HepG2 (cell line): ENCODE data around the gene ZNF616. TPM values are rescaled to one million over a fixed set of nuclear protein-coding genes. Genes with fewer than 3 reads are reported as not detected.

ENCODE experiments used
- ATAC-seq: fragments of 200-7000 bp; cut with Tn5 transposase; 3 replicates; pipeline ENCODE4 v1.9.1; 2020; ENCODE audit warnings: mild to moderate bottlenecking, moderate library complexity
- BruUV-seq: library from RNA; stranded (reverse); fragments of 400-500 nt; replicated peaks from 2 replicates; lab custom pipeline; 2021; lab: Mats Ljungman, UMichigan
- CTCF ChIA-PET: fragments of 300-600 bp; formaldehyde crosslinking; extraction: SDS; loops from one replicate; lab custom pipeline; 2021; ENCODE audit warnings: low total read pairs, inconsistent platforms, low intra/inter-chr PET ratio; lab: Yijun Ruan, JAX
- POLR2A ChIA-PET: fragments of 350-600 bp; sonication (Branson Sonifier 250); formaldehyde crosslinking; loops from one replicate; lab custom pipeline; 2020; ENCODE audit warnings: antibody characterized with exemption, inconsistent platforms; lab: Yijun Ruan, JAX
- DNase-seq: peaks from one replicate; pipeline ENCODE4 v3.0.0-alpha.2; 2015; ENCODE audit warnings: low spot score
- FAIRE-seq: peaks from 3 replicates; lab custom pipeline; 2011; peaks lifted over from hg19 to GRCh38; lab: Jason Lieb, UNC
- H2AFZ ChIP-seq: one replicate; pipeline ENCODE4 v1.6.1; 2011; ENCODE audit warnings: low read length, inconsistent platforms
- H3K27ac ChIP-seq: fragments of 300-600 bp; 3 replicates; pipeline ENCODE4 v1.8.0; 2011; ENCODE audit warnings: mixed run types, mild to moderate bottlenecking, mixed read lengths, low read length, inconsistent platforms; ENCODE audit not compliant: insufficient read depth; ENCODE audit errors: extremely low read length
- H3K27me3 ChIP-seq, 2 experiments: fragments of 200-600 bp in 1 of 2; 2 replicates in 1 of 2; 3 replicates in 1 of 2; pipeline versions ENCODE4 v1.6.0 to v1.8.0; 2011; ENCODE audit warnings: low read length in 2 of 2, mild to moderate bottlenecking in 2 of 2, moderate library complexity in 2 of 2, inconsistent platforms in 1 of 2; ENCODE audit not compliant: insufficient read depth in 2 of 2, control insufficient read depth in 1 of 2
- H3K36me3 ChIP-seq, 2 experiments: fragments of 200-600 bp in 1 of 2; replicated peaks in 1 of 2; 2 replicates in 1 of 2; 3 replicates in 1 of 2; pipeline versions ENCODE4 v1.5.1 to v1.8.0; 2011; ENCODE audit warnings: low read length in 2 of 2, inconsistent platforms in 1 of 2; ENCODE audit not compliant: insufficient read depth in 2 of 2, control insufficient read depth in 1 of 2
- H3K4me1 ChIP-seq: 2 replicates; pipeline ENCODE4 v1.5.1; 2012; ENCODE audit warnings: low read length, inconsistent platforms; ENCODE audit not compliant: insufficient read depth
- H3K4me2 ChIP-seq: 2 replicates; pipeline ENCODE4 v1.6.0; 2011; ENCODE audit warnings: low read depth, low read length, inconsistent platforms
- H3K4me3 ChIP-seq, 3 experiments: fragments of 200-600 bp in 1 of 3; sonication (generic), shearing (Covaris generic) in 1 of 3; replicated peaks in 1 of 3; 2 replicates each; pipeline ENCODE4 v1.5.1; 2011 to 2016; ENCODE audit warnings: low read length in 3 of 3, inconsistent platforms in 2 of 3, low read depth in 2 of 3, mild to moderate bottlenecking in 2 of 3, control low read depth in 1 of 3, mixed read lengths in 1 of 3; ENCODE audit not compliant: insufficient read depth in 1 of 3
- H3K79me2 ChIP-seq: one replicate; pipeline ENCODE4 v1.6.1; 2011; ENCODE audit warnings: low read length, inconsistent platforms; ENCODE audit not compliant: insufficient read depth
- H3K9ac ChIP-seq: 2 replicates; pipeline ENCODE4 v1.6.0; 2011; ENCODE audit warnings: mild to moderate bottlenecking, low read depth, low read length, inconsistent platforms; ENCODE audit not compliant: insufficient read depth
- H3K9me3 ChIP-seq: 2 replicates; pipeline ENCODE4 v1.5.1; 2012; ENCODE audit warnings: mild to moderate bottlenecking, low read length
- H4K20me1 ChIP-seq: 2 replicates; pipeline ENCODE4 v1.6.0; 2011; ENCODE audit warnings: inconsistent platforms, mild to moderate bottlenecking, low read length, moderate library complexity; ENCODE audit not compliant: insufficient read depth
- BRCA1 ChIP-seq: sonication (generic); formaldehyde crosslinking; IDR thresholded peaks from 2 replicates; pipeline ENCODE4 v1.4.0; 2020; ENCODE audit warnings: missing genetic modification reagents
- RBAK ChIP-seq: sonication (generic); formaldehyde crosslinking; IDR thresholded peaks from 2 replicates; pipeline ENCODE4 v1.5.1; 2020; ENCODE audit warnings: mild to moderate bottlenecking, missing genetic modification reagents
- ZNF367 ChIP-seq: sonication (generic); formaldehyde crosslinking; IDR thresholded peaks from 2 replicates; pipeline ENCODE4 v1.4.0; 2020; ENCODE audit warnings: missing genetic modification reagents, borderline replicate concordance
- ZNF7 ChIP-seq: IDR thresholded peaks from 2 replicates; pipeline ENCODE4 v1.6.1; 2016; ENCODE audit warnings: missing biosample characterization, missing genetic modification reagents
- WGBS: methylation state at CpG from one replicate; pipeline ENCODE4 v1.1.6; 2017; ENCODE audit warnings: low lambda C conversion rate; 5-methylcytosine and 5-hydroxymethylcytosine counted together
- in situ Hi-C: cut with HindIII; loops from 2 replicates; pipeline ENCODE4 v1.10.0; 2017; ENCODE audit warnings: low pct_unique_long_range_greater_than_20kb; ENCODE audit not compliant: extremely low pct_ligation_motif_present
- intact Hi-C: fragments of 100-400 bp; cut with micrococcal nuclease; formaldehyde crosslinking; loops from one replicate; pipeline ENCODE4 v1.10.0; 2022; ENCODE audit not compliant: unreplicated experiment
- polyA plus RNA-seq, 8 experiments: library from polyadenylated mRNA; depleted of rRNA in 3 of 8; stranded (reverse) in 7 of 8; unstranded in 1 of 8; fragments of >200 nt; fragmentation: Illumina TruSeq in 4 of 8; extraction: Trizol in 4 of 8; gene quantifications; 2 replicates each; pipeline versions ENCODE4 v1.2.1 to v1.2.3, GENCODE V29; 2011 to 2016; ENCODE audit warnings: low read depth in 4 of 8, missing spikeins in 1 of 8, mixed read lengths in 1 of 8; ENCODE audit not compliant: insufficient read depth in 1 of 8
- total RNA-seq, 5 experiments: library from RNA; depleted of rRNA; stranded (reverse); fragments of >200 nt; fragmentation: Illumina TruSeq; extraction: Trizol; gene quantifications; 2 replicates each; pipeline ENCODE4 v1.2.3, GENCODE V29; 2016; ENCODE audit warnings: low read depth in 1 of 5
- TF ChIP-seq, protein P1 (sequence below): sonication (generic); formaldehyde crosslinking; IDR thresholded peaks from 2 replicates; pipeline ENCODE4 v1.4.0; 2020; ENCODE audit warnings: missing genetic modification reagents
- TF ChIP-seq, protein P2 (sequence below): sonication (generic); formaldehyde crosslinking; IDR thresholded peaks from 2 replicates; pipeline ENCODE4 v1.9.0; 2021; ENCODE audit warnings: mild to moderate bottlenecking, missing genetic modification reagents

Gene ZNF616
- total and polyA plus RNA-seq, 2 of the 13 experiments (the other 11 are each of a cell fraction or from before 2014, with no cell fraction given) = 2.2 to 10.4 TPM

DNA sequence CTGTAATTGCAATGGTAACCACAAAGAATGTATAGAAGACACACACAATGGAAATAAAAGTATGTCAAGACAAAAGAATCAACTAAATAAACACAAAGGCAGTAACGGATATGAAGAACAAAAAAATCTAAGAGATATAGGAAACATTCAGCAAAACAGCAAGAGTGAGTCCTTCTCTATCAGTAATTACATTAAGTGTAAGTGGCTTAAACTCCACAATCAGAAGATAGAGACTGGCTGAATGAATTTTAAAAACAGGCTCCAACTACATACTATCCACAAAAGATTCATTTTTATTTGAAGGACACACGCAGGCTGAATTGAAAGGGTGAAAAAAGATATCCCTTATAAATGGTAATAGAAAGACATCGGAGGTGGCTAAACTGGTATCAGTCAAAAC, 19.5 kb downstream of the ZNF616 start:
- no TSS peak for BruUV-seq
- H3K9me3 ChIP-seq = peaks cover 93% of the 10 kb centered on the region
- no peak overlapping the region for H3K9ac ChIP-seq
- CTCF ChIA-PET = no interaction called here
- no peak for ATAC-seq
- FAIRE-seq = no peak
- in situ Hi-C loops (no loop called here), intact Hi-C loops (no loop called here)
- no peaks in the 10 kb centered on the region for H3K27me3 ChIP-seq
- H3K79me2 ChIP-seq = no peaks in the 10 kb centered on the region
- POLR2A ChIA-PET = no interaction called here
- no peaks in the 10 kb centered on the region for H3K4me1 ChIP-seq
- no peak overlapping the region for H2AFZ ChIP-seq
- H3K4me3 ChIP-seq = no peak overlapping the region
- H3K27ac ChIP-seq = no peak overlapping the region
- 98% methylated on average over 3 of the region's 3 CpGs for WGBS
- H3K4me2 ChIP-seq = no peak overlapping the region
- DNase-seq = no peak
- TF ChIP-seq ZNF367 (CRISPR knock-in tag) (no peak), BRCA1 (CRISPR knock-in tag) (no peak), ZNF7 (CRISPR knock-in tag) (no peak), RBAK (CRISPR knock-in tag) (no peak)
- TF ChIP-seq, protein P1, sequence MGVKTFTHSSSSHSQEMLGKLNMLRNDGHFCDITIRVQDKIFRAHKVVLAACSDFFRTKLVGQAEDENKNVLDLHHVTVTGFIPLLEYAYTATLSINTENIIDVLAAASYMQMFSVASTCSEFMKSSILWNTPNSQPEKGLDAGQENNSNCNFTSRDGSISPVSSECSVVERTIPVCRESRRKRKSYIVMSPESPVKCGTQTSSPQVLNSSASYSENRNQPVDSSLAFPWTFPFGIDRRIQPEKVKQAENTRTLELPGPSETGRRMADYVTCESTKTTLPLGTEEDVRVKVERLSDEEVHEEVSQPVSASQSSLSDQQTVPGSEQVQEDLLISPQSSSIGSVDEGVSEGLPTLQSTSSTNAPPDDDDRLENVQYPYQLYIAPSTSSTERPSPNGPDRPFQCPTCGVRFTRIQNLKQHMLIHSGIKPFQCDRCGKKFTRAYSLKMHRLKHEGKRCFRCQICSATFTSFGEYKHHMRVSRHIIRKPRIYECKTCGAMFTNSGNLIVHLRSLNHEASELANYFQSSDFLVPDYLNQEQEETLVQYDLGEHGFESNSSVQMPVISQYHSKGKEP (CRISPR knock-in tag) = no peak
- TF ChIP-seq, protein P2, sequence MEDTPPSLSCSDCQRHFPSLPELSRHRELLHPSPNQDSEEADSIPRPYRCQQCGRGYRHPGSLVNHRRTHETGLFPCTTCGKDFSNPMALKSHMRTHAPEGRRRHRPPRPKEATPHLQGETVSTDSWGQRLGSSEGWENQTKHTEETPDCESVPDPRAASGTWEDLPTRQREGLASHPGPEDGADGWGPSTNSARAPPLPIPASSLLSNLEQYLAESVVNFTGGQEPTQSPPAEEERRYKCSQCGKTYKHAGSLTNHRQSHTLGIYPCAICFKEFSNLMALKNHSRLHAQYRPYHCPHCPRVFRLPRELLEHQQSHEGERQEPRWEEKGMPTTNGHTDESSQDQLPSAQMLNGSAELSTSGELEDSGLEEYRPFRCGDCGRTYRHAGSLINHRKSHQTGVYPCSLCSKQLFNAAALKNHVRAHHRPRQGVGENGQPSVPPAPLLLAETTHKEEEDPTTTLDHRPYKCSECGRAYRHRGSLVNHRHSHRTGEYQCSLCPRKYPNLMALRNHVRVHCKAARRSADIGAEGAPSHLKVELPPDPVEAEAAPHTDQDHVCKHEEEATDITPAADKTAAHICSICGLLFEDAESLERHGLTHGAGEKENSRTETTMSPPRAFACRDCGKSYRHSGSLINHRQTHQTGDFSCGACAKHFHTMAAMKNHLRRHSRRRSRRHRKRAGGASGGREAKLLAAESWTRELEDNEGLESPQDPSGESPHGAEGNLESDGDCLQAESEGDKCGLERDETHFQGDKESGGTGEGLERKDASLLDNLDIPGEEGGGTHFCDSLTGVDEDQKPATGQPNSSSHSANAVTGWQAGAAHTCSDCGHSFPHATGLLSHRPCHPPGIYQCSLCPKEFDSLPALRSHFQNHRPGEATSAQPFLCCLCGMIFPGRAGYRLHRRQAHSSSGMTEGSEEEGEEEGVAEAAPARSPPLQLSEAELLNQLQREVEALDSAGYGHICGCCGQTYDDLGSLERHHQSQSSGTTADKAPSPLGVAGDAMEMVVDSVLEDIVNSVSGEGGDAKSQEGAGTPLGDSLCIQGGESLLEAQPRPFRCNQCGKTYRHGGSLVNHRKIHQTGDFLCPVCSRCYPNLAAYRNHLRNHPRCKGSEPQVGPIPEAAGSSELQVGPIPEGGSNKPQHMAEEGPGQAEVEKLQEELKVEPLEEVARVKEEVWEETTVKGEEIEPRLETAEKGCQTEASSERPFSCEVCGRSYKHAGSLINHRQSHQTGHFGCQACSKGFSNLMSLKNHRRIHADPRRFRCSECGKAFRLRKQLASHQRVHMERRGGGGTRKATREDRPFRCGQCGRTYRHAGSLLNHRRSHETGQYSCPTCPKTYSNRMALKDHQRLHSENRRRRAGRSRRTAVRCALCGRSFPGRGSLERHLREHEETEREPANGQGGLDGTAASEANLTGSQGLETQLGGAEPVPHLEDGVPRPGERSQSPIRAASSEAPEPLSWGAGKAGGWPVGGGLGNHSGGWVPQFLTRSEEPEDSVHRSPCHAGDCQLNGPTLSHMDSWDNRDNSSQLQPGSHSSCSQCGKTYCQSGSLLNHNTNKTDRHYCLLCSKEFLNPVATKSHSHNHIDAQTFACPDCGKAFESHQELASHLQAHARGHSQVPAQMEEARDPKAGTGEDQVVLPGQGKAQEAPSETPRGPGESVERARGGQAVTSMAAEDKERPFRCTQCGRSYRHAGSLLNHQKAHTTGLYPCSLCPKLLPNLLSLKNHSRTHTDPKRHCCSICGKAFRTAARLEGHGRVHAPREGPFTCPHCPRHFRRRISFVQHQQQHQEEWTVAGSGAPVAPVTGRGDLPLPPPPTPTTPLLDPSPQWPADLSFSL (CRISPR knock-in tag) = no peak
- H4K20me1 ChIP-seq = no peaks in the 10 kb centered on the region
- peaks cover 26 to 85% of the 10 kb centered on the region in 2 experiments for H3K36me3 ChIP-seq
